Left lung (tissue), 10 donors: ENCODE results near the gene PTPN21. TPM values are rescaled to one million over a fixed set of nuclear protein-coding genes. Genes with fewer than 3 reads are reported as not detected.

Experiments used
- ATAC-seq: fragments of 200-7000 bp; cut with Tn5 transposase; one replicate; pipeline ENCODE4 v1.9.1; 2020; ENCODE audit warnings: moderate library complexity
- DNase-seq, 4 donors: peaks; one replicate each; pipeline ENCODE4 v3.0.0-alpha.2; 2013 to 2020
- H3K27ac ChIP-seq, 2 donors: fragments of 200-600 bp; sonication (generic) in 1 of 2; one replicate each; pipeline versions ENCODE4 v1.5.0 to v1.8.0; 2020 to 2021
- H3K27me3 ChIP-seq, 2 donors: fragments of 200-600 bp; sonication (generic) in 1 of 2; one replicate each; pipeline versions ENCODE4 v1.5.0 to v1.8.0; 2020 to 2021
- H3K36me3 ChIP-seq, 2 donors: fragments of 200-600 bp; sonication (generic) in 1 of 2; one replicate each; pipeline versions ENCODE4 v1.5.0 to v1.8.0; 2020 to 2021
- H3K4me1 ChIP-seq, 2 donors: fragments of 200-600 bp; one replicate each; pipeline ENCODE4 v1.8.0; 2021
- H3K4me3 ChIP-seq, 2 donors: fragments of 200-600 bp; sonication (generic) in 1 of 2; one replicate each; pipeline versions ENCODE4 v1.5.0 to v1.8.0; 2020 to 2021; ENCODE audit warnings: mild to moderate bottlenecking in 1 of 2
- H3K9me3 ChIP-seq, 2 donors: fragments of 200-600 bp; sonication (generic) in 1 of 2; one replicate each; pipeline versions ENCODE4 v1.5.0 to v1.8.0; 2020 to 2021
- intact Hi-C, 2 donors: fragments of 100-400 bp; cut with DNase I; formaldehyde crosslinking; loops; one replicate each; pipeline versions ENCODE4 v1.11.2 to v1.14.2; 2022
- polyA plus RNA-seq, 6 donors: library from polyadenylated mRNA; unstranded; fragments of 120-200 nt; gene quantifications; one replicate each; pipeline ENCODE4 v1.2.1, GENCODE V29; 2013; ENCODE audit not compliant: insufficient read length in 6 of 6
- total RNA-seq, 2 donors: library from RNA; stranded (reverse); fragmentation: NEBNext Ultra II Directional; extraction: Animal tissue kit (Norgen Biotek cat#: 25700); gene quantifications; one replicate each; pipeline ENCODE4 v1.2.1, GENCODE V29; 2021
- TF ChIP-seq, protein P1 (sequence below), 2 donors: fragments of 200-600 bp; sonication (generic) in 1 of 2; IDR thresholded peaks; one replicate each; pipeline versions ENCODE4 v1.5.0 to v1.8.0; 2021; ENCODE audit warnings: antibody characterized with exemption in 2 of 2
- donor health status: DM: no; HTN: yes; CAD: no.
- donor health status: DM: no; HTN: no; CAD: no.

The PTPN21 gene
- total and polyA plus RNA-seq, 8 donors = 26.8 to 35.9 (median 29.8) TPM

DNA sequence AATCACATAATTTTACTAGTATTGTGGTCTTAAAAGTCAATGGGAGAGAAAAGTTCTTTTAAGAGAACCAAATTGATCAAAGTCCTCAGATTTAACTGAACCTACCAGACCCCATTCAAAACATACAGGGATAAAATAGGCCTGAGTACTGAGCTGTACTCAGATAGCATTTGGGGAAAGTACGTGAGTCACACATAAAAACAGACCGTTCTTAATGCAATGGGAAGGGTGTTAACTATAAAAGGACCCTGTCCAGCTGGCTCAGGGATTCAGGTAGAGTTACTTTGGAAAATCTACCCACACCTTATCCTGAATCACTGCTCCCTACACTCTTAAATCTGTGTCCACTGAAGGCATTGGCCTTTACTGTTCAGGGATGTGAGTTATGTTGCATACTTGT lies 78.0 kb downstream of the PTPN21 start:
- ATAC-seq = no peak
- H3K27me3 ChIP-seq = no peaks in the 10 kb centered on the region
- intact Hi-C loops = no loop called here
- H3K27ac ChIP-seq = no peak overlapping the region
- no peak for DNase-seq
- peaks cover 0 to 2% of the 10 kb centered on the region in 2 donors for H3K4me1 ChIP-seq
- H3K9me3 ChIP-seq = peaks cover 0 to 2% of the 10 kb centered on the region in 2 donors
- H3K4me3 ChIP-seq = no peak overlapping the region
- peaks cover 0 to 41% of the 10 kb centered on the region in 2 donors for H3K36me3 ChIP-seq
- TF ChIP-seq, protein P1, sequence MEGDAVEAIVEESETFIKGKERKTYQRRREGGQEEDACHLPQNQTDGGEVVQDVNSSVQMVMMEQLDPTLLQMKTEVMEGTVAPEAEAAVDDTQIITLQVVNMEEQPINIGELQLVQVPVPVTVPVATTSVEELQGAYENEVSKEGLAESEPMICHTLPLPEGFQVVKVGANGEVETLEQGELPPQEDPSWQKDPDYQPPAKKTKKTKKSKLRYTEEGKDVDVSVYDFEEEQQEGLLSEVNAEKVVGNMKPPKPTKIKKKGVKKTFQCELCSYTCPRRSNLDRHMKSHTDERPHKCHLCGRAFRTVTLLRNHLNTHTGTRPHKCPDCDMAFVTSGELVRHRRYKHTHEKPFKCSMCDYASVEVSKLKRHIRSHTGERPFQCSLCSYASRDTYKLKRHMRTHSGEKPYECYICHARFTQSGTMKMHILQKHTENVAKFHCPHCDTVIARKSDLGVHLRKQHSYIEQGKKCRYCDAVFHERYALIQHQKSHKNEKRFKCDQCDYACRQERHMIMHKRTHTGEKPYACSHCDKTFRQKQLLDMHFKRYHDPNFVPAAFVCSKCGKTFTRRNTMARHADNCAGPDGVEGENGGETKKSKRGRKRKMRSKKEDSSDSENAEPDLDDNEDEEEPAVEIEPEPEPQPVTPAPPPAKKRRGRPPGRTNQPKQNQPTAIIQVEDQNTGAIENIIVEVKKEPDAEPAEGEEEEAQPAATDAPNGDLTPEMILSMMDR (IDR thresholded peaks at IDR 0.05) = no peak

DNA sequence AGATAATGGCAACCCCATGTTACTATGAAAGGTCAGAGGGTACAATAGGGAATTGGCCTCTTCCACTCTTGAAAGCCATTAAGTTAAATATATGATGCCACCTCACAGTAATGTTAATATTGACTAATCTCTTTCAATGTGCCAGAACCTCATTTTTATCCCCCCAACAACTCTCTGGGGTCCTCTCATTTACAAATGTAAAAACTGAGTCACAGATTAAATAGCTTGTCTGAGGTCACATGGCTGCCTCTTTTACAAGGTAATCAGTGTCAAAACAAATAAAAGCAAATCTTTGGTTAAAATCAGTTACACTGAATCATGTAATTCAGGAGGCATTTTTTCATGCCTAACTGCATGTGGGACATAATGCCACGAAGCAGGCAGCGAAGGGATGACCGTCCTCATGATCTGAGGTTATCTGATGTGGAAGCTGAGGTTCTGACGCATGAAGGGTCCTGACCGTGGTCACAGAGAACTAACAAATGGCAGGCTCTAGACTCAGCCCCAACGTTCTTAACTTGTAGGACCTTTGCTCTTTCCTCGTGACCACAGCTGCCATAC lies 78.5 kb downstream of the PTPN21 start:
- DNase-seq (no peak), ATAC-seq (no peak)
- H3K36me3 ChIP-seq = peaks cover 0 to 46% of the 10 kb centered on the region in 2 donors
- H3K4me1 ChIP-seq = peaks cover 0 to under 1% of the 10 kb centered on the region in 2 donors
- no peak overlapping the region for H3K27ac ChIP-seq
- intact Hi-C loops = no loop called here
- H3K4me3 ChIP-seq = no peak overlapping the region
- no peaks in the 10 kb centered on the region for H3K27me3 ChIP-seq
- TF ChIP-seq, protein P1 (IDR thresholded peaks at IDR 0.05) = no peak
- H3K9me3 ChIP-seq = peaks cover 0 to 2% of the 10 kb centered on the region in 2 donors

DNA sequence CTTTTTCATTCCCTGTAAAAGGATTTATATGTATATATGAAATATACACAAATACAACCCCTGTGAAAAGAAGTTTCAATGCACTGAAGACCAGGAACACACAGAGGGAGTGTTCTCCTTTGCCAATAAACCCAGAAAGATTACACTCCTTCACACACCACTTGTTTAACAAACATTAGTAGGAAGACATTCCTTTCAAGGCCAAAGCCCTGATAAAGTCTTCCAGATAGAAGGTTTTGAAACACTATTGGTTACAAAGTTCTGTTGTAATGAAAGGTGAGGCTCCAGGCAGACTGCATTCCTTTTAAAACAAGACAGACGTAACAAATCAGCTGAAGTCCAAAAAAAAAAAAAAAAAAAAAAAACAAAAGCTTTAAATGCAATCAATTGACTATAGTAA lies 81.0 kb downstream of the PTPN21 start:
- Histone ChIP-seq H3K9me3 (peaks cover 0 to under 1% of the 10 kb centered on the region in 2 donors), H3K4me1 (peaks cover 0 to under 1% of the 10 kb centered on the region in 2 donors), H3K27me3 (no peaks in the 10 kb centered on the region), H3K27ac (peak overlapping the region in 1 of 2 donors; percentile 35), H3K4me3 (no peak overlapping the region), H3K36me3 (peaks cover 0 to 55% of the 10 kb centered on the region in 2 donors)
- intact Hi-C loops = no loop called here
- no peak for DNase-seq
- TF ChIP-seq, protein P1 (IDR thresholded peaks at IDR 0.05) = no peak
- peak; percentile 78 for ATAC-seq

DNA sequence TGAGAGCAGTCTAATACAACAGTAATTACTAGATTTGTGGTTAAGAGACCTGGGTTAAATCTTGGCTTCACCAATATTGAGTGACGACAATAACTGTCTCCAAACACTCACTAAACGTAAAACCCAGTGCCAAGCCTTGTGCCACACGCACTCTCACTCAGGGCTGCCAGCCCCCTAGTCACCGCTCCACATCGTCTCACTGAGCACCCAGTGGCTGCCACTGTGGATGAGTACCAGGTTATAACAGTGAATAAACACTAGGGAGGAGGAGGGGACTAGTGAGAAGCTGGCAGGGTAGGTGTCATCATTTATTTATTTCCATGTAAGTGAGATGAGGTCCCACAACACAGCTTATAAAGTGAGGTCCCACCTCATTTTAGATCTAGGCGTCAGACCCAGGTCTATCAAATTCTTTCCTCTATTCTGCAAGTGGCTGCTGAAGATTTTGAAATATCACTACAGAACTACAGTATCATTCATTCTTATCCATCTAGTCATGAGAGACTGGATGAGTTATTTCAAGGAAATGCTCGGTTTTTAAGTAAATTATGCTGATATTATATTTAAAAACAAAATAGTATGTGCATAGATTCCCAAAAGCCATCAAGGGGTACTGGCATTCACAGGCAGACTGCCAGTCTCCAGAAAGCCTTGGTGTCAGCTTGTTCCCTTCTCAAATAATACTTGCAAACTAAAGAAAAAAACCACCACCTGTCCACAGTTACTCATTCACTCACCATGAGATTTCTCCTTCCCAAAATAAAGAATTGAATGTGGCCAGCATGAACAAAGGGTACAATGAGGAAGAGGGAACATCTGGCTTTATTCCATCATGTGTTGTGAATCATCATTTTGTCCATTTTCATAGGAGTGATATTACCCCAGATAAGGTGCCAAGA lies 84.0 kb downstream of the PTPN21 start:
- H3K36me3 ChIP-seq = peaks cover 0 to 52% of the 10 kb centered on the region in 2 donors

More for the DNA sequence above, 84.0 kb downstream of the PTPN21 start:
- Histone ChIP-seq H3K4me3 (no peak overlapping the region), H3K27me3 (no peaks in the 10 kb centered on the region), H3K27ac (no peak overlapping the region), H3K9me3 (no peaks in the 10 kb centered on the region), H3K4me1 (peaks cover 0 to 3% of the 10 kb centered on the region in 2 donors)
- ATAC-seq (no peak), DNase-seq (no peak)
- TF ChIP-seq, protein P1 (IDR thresholded peaks at IDR 0.05) = no peak
- intact Hi-C loops = no loop called here
